LNCaP clone FGC (cell line): ENCODE measurements around the gene SLCO3A1.

Experiments used
- DNase-seq: peaks from one replicate; pipeline ENCODE4 v3.0.0-alpha.2; 2011; ENCODE audit warnings: low read depth
- H3K4me3 ChIP-seq: 2 replicates; pipeline ENCODE4 v1.5.1; 2011; ENCODE audit warnings: mild to moderate bottlenecking, low read depth, low read length, control low read depth
- CTCF ChIP-seq: IDR thresholded peaks from 2 replicates; pipeline ENCODE4 v1.5.1; 2012; ENCODE audit warnings: mild to moderate bottlenecking; ENCODE audit not compliant: control insufficient read depth, insufficient read depth; ENCODE audit errors: extremely low read depth

SLCO3A1 gene

DNA sequence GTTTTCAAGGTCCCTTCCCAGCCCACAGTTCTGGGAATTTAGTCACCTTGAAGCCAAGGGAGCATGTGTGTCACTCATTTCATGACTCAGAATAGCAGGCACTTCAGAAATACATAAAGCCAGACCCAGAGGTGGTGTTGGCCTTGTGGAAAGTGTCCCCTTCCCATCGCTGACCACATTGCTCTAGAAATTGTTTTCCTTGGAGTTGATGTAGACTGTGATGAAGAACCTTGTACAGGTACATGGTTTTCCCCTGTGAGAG, 158.8 kb downstream of the SLCO3A1 start:
- TF ChIP-seq CTCF: no peak
- H3K4me3 ChIP-seq: no peak overlapping the region
- no peak for DNase-seq

DNA sequence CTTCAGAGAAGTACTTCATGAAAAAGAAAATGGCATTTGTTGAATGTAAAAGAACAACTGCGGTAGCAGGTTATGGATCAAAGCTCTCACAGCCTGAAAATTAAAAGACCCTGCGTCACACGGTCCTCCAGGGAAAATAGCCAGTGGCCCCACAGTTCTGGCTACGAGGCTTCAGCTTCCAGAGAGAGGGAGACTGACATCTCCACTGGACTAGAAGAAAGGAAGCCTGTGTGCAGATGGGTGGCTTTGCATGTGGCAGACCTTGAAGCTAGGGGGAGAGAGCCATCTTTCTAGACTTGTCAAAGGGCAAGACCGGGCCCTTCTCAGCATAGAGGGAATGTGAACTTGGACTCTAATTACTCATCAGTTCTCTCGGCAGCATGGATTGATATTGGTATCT, 159.4 kb downstream of the SLCO3A1 start:
- TF ChIP-seq CTCF: no peak
- no peak for DNase-seq
- H3K4me3 ChIP-seq: no peak overlapping the region

DNA sequence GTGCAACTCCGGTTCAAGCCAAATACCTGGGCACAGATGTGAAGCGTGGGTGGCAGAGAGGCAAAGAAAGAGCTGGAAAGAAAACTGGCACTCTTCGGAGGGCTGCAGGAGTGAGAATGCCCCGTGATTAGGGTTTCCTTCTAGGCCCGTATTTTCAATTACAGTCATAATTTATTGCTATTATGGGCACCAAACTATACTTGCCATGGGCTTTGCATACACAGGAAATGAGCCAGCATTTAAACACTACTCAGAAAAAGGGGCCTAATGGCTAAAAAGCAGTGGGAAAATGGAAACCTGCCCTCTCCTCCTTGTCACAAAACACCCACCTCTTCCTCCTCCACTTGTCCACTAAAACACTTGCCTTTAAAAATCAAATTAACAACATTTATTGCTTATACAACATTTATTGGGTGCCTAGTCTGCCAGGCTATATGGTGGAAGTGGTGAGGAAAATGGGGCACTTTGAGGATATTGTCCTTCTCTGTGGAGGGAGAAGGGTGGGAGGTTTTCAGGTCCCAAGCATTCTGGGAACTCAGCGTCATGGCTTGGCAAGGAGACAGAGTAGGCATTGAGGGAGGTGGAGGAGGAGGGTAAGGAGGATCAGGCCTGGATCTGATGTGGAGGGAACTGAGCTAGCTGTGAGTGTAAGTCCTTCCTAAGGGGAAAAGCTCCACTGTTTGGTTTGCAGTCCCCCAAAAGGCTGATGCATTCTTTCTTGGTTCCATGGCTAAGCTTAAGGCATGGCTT, 160.9 kb downstream of the SLCO3A1 start:
- H3K4me3 ChIP-seq: no peak overlapping the region
- TF ChIP-seq CTCF: no peak
- no peak for DNase-seq

DNA sequence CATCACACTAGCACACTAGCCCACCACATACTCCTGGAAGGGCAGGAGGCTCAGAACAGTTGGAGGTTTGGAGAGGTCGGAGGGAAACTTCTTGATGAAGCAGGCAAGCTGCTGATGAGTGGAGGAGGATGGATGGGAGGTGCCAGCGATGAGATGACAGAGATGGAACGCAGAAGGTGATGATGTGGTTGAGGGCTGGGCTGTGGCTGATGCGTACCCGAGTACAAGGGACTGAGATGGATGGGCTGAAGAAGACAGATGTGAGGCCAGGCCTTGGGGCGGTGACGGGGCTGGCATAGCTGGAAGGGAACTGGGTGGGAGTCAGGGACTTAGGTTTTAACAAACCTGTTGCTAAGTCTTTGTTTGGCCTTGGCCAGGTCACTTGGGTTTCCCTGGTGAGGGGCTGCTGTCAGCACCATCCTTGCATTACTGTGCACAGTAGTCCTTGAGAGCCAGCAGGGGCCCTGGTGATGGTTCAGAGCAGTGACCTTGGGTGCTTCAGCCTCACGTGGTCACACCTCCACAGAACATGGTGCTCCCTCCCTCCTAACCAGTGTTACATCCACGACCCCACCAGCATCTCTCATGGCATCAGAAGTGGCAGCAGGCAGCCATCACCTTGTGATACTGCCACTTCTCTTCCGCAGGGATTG, 164.5 kb downstream of the SLCO3A1 start:
- H3K4me3 ChIP-seq: no peak overlapping the region
- no peak for DNase-seq
- TF ChIP-seq CTCF: no peak

DNA sequence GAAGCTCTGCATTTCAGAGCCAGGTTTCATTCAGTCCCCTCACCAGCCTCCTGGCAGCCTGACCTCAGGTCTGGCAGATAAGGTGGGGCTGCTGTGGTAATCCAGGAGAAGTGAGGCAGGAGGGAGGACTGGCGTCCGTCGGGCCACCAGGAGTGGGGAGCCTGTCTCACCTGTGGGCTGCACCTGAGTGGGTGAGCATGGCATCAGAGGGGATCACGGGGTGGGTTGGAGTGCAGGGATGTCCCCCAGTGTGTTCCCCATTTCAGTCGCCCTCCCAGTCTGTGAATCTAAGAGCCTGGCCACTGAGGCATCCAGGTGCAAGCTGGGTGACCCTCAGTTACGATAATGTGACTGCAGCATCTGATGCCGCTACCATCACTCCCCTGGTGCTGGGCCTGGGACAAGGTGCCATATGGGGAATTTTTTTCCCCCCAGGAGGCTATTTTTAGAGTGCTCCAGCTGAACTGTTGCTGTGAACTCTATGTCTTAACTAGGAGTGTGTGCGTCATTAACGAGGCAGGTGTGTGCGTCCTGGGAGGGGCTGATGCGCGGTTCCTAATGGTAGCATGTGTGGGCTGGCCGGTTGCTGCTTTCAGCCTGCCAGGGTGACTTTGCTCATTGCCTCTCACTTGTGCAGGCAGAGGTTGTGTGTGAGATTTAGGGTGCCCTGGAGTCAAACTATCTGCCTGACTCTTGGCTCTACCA, 165.2 kb downstream of the SLCO3A1 start:
- no peak for TF ChIP-seq CTCF
- H3K4me3 ChIP-seq: no peak overlapping the region
- DNase-seq: no peak

GRCh38 chr15:92019706-92020105, 166.2 kb downstream of the SLCO3A1 start:
- DNase-seq: no peak
- no peak for TF ChIP-seq CTCF
- H3K4me3 ChIP-seq: no peak overlapping the region
